K562 (cell line): ENCODE results near the gene PTGR2. TPM values are rescaled to one million over a fixed set of nuclear protein-coding genes. Genes with fewer than 3 reads are reported as not detected.
A peak's percentile ranks its signal among the peaks of the same experiment; 100 is the strongest.
"Not testable (repeated sequence)": the region's sequence is repeated elsewhere in the genome, so short reads cannot be mapped to it uniquely, and the experiment has no call there.

Experiments
- ATAC-seq: fragments of 200-7000 bp; cut with Tn5 transposase; 3 replicates; pipeline ENCODE4 v1.9.1; 2020; ENCODE audit warnings: moderate library complexity
- BruUV-seq: library from RNA; stranded (reverse); fragments of 400-500 nt; replicated peaks from 2 replicates; lab custom pipeline; 2021; lab: Mats Ljungman, UMichigan
- CTCF ChIA-PET: fragments of 300-600 bp; formaldehyde crosslinking; extraction: SDS; loops from one replicate; lab custom pipeline; 2021; ENCODE audit warnings: low intra/inter-chr PET ratio; lab: Yijun Ruan, JAX
- POLR2A ChIA-PET: fragments of 300-600, 350-650 bp; sonication (Branson Sonifier 250); formaldehyde crosslinking; extraction: SDS; loops from one replicate; lab custom pipeline; 2021; ENCODE audit warnings: antibody characterized with exemption, inconsistent platforms; lab: Yijun Ruan, JAX
- DNase-seq, 4 experiments: peaks; one replicate each; pipeline versions ENCODE4 v3.0.0 to v3.0.0-alpha.2; 2011 to 2018; ENCODE audit warnings: low spot score in 3 of 4, mixed read lengths in 3 of 4; ENCODE audit errors: extremely low read depth in 1 of 4
- FAIRE-seq: peaks from 2 replicates; lab custom pipeline; 2011; peaks lifted over from hg19 to GRCh38; lab: Jason Lieb, UNC
- H2AFZ ChIP-seq: 2 replicates; pipeline ENCODE4 v1.6.0; 2011; ENCODE audit warnings: low read depth, low read length, control low read depth, inconsistent platforms
- H3K27ac ChIP-seq: fragments of 200-600 bp; 3 replicates; pipeline ENCODE4 v1.8.0; 2011; ENCODE audit warnings: low read depth, mild to moderate bottlenecking, control low read depth, inconsistent platforms, low read length, moderate library complexity, mixed read lengths; ENCODE audit errors: extremely low read depth
- H3K27me3 ChIP-seq, 2 experiments: fragments of 300-600 bp in 1 of 2; 2 replicates in 1 of 2; 3 replicates in 1 of 2; pipeline versions ENCODE4 v1.6.0 to v1.8.0; 2011; ENCODE audit warnings: inconsistent platforms in 2 of 2, low read length in 2 of 2, mild to moderate bottlenecking in 1 of 2, mixed read lengths in 1 of 2, moderate library complexity in 1 of 2; ENCODE audit not compliant: control insufficient read depth in 2 of 2, insufficient read depth in 2 of 2
- H3K36me3 ChIP-seq: fragments of 300-600 bp; 3 replicates; pipeline ENCODE4 v1.8.0; 2011; ENCODE audit warnings: mild to moderate bottlenecking, low read length, inconsistent platforms; ENCODE audit not compliant: control insufficient read depth, insufficient read depth
- H3K4me1 ChIP-seq, 2 experiments: fragments of 200-600 bp in 1 of 2; replicated peaks in 1 of 2; 2 replicates in 1 of 2; 3 replicates in 1 of 2; pipeline versions ENCODE4 v1.5.1 to v1.8.0; 2011; ENCODE audit warnings: inconsistent platforms in 2 of 2, low read length in 2 of 2, mild to moderate bottlenecking in 1 of 2, mixed read lengths in 1 of 2, moderate library complexity in 1 of 2; ENCODE audit not compliant: control insufficient read depth in 2 of 2, insufficient read depth in 2 of 2
- H3K4me2 ChIP-seq: 2 replicates; pipeline ENCODE4 v1.6.1; 2011; ENCODE audit warnings: low read length, control low read depth, inconsistent platforms, mixed read lengths; ENCODE audit not compliant: insufficient read depth
- H3K4me3 ChIP-seq: fragments of 200-600 bp; sonication (generic), shearing (Covaris generic); 2 replicates; pipeline ENCODE4 v1.5.1; 2016; ENCODE audit warnings: control low read depth, inconsistent platforms
- H3K79me2 ChIP-seq: fragments of 200-600 bp; 3 replicates; pipeline ENCODE4 v1.8.0; 2011; ENCODE audit warnings: low read length, inconsistent platforms; ENCODE audit not compliant: control insufficient read depth, insufficient read depth
- H3K9ac ChIP-seq, 2 experiments: 2 replicates each; pipeline versions ENCODE4 v1.6.0 to v1.6.1; 2011; ENCODE audit warnings: low read depth in 2 of 2, low read length in 2 of 2, control low read depth in 1 of 2, inconsistent platforms in 1 of 2, mild to moderate bottlenecking in 1 of 2, mixed read lengths in 1 of 2; ENCODE audit not compliant: insufficient read depth in 1 of 2
- H3K9me1 ChIP-seq: one replicate; pipeline ENCODE4 v1.6.0; 2011; ENCODE audit warnings: inconsistent platforms, mild to moderate bottlenecking, low read length, moderate library complexity; ENCODE audit not compliant: control insufficient read depth, insufficient read depth
- H3K9me3 ChIP-seq: replicated peaks from 2 replicates; pipeline ENCODE4 v1.5.1; 2011; ENCODE audit warnings: low read depth, low read length, inconsistent platforms; ENCODE audit not compliant: control insufficient read depth, insufficient read depth
- H4K20me1 ChIP-seq: replicated peaks from 2 replicates; pipeline ENCODE4 v1.6.1; 2011; ENCODE audit warnings: low read length, inconsistent platforms, mixed read lengths; ENCODE audit not compliant: control insufficient read depth, insufficient read depth
- CBFA2T3 ChIP-seq: fragments of 450-650 bp; IDR thresholded peaks from 2 replicates; pipeline ENCODE4 v1.6.1; 2017
- KDM1A ChIP-seq, 2 experiments: fragments of 450-650 bp; IDR thresholded peaks; 2 replicates each; pipeline ENCODE4 v1.6.1; 2016; ENCODE audit warnings: mild to moderate bottlenecking in 2 of 2
- PBX2 ChIP-seq, 2 experiments: IDR thresholded peaks in 1 of 2; conservative IDR thresholded peaks in 1 of 2; 2 replicates each; pipeline ENCODE4 v1.6.1; 2016; ENCODE audit warnings: low read depth in 2 of 2, mild to moderate bottlenecking in 1 of 2, missing compliant biosample characterization in 1 of 2, missing genetic modification characterization in 1 of 2, moderate library complexity in 1 of 2
- PKNOX1 ChIP-seq: fragments of 450-650 bp; IDR thresholded peaks from 2 replicates; pipeline ENCODE4 v1.6.1; 2016
- TCF3 ChIP-seq: sonication (generic); formaldehyde crosslinking; IDR thresholded peaks from 2 replicates; pipeline ENCODE4 v1.4.0; 2020; ENCODE audit warnings: mild to moderate bottlenecking, missing genetic modification reagents
- WGBS: fragments of 100-300 bp; shearing (Covaris generic); methylation state at CpG from one replicate; pipeline ENCODE4 v1.1.6; 2016; ENCODE audit warnings: low coverage, mixed read lengths; ENCODE audit not compliant: insufficient coverage; ENCODE audit errors: missing lambda C conversion rate; 5-methylcytosine and 5-hydroxymethylcytosine counted together
- in situ Hi-C: fragments of 300-500 bp; cut with MboI; formaldehyde crosslinking; loops from 4 replicates; pipeline ENCODE4 v1.15.0; 2018; ENCODE audit warnings: inconsistent platforms, mixed read lengths
- intact Hi-C: fragments of 100-400 bp; cut with micrococcal nuclease; formaldehyde crosslinking; loops from 2 replicates; pipeline ENCODE4 v1.14.2; 2022
- polyA plus RNA-seq, 8 experiments: library from polyadenylated mRNA; depleted of rRNA in 4 of 8; stranded (reverse) in 5 of 8; unstranded in 3 of 8; fragments of >200 nt; fragmentation: Nextera tagmentation in 2 of 8; fragmentation: Illumina TruSeq in 1 of 8; extraction: Ambion mirVana in 2 of 8; extraction: Trizol in 1 of 8; gene quantifications; 2 replicates each; pipeline versions ENCODE4 v1.2.1 to v1.2.3, GENCODE V29; 2011 to 2014; ENCODE audit warnings: inconsistent platforms in 1 of 8, missing spikeins in 1 of 8
- total RNA-seq, 7 experiments: library from RNA; depleted of rRNA in 6 of 7; stranded (reverse); fragments of >200 nt in 6 of 7; fragmentation: Illumina TruSeq in 2 of 7; extraction: Trizol in 2 of 7; gene quantifications; 2 replicates each; pipeline versions ENCODE4 v1.2.1 to v1.2.3, GENCODE V29; 2011 to 2021; ENCODE audit warnings: low replicate concordance in 1 of 7

The PTGR2 gene
- total and polyA plus RNA-seq, 9 of the 15 experiments (the other 6 are each of a cell fraction or from before 2014, with no cell fraction given): 7.4 to 23.0 (median 13.0) TPM

GRCh38 chr14:73869754-73870153 lies 18.1 kb downstream of the PTGR2 start:
- H3K27ac ChIP-seq; H3K4me2 ChIP-seq; H4K20me1 ChIP-seq; H3K27me3 ChIP-seq; H3K9me3 ChIP-seq; H3K4me3 ChIP-seq; H2AFZ ChIP-seq; FAIRE-seq; ATAC-seq; H3K9ac ChIP-seq; H3K4me1 ChIP-seq; CTCF ChIA-PET; H3K79me2 ChIP-seq; BruUV-seq; in situ Hi-C loops; DNase-seq; H3K9me1 ChIP-seq; TF ChIP-seq PBX2 (CRISPR knock-in tag; IDR thresholded peaks at IDR 0.05; ENCODE audit: low read depth): not testable (repeated sequence)
- peak; percentile 34; the same call in 1 of the 2 replicates for TF ChIP-seq PBX2 (tag; conservative IDR thresholded peaks at IDR 0.05; ENCODE audit: low read depth)
- peak; percentile 66 for TF ChIP-seq CBFA2T3
- TF ChIP-seq PKNOX1: peak; percentile 77
- peak in 1 of 2 experiments; percentile 46; a peak in 1 of 4 replicates for TF ChIP-seq KDM1A (IDR thresholded peaks at IDR 0.05)
- TF ChIP-seq TCF3 (CRISPR knock-in tag): peak; percentile 20; the same call in 1 of the 2 replicates
- POLR2A ChIA-PET: interaction anchor here (0.7 kb wide), 1 partner anchor 9 kb away, joined by 3 read pairs; no protein-coding TSS in a partner anchor
- intact Hi-C loops: loop anchor here (5.0 kb wide), 1 partner anchor 42 kb away; no protein-coding TSS in a partner anchor
- 37% methylated on average over 9 of the region's 11 CpGs for WGBS
- H3K36me3 ChIP-seq: peaks cover 17% of the 10 kb centered on the region; the same call in 2 of the 3 replicates
